Activated CD8-positive, alpha-beta memory T cell treated with anti-CD3 and anti-CD28 coated beads for 4 hours (primary cell): ENCODE measurements around the gene ARHGEF35.
"Not testable (repeated sequence)": the region's sequence is repeated elsewhere in the genome, so short reads cannot be mapped to it uniquely, and the experiment has no call there.

ENCODE experiments used
- DNase-seq, 2 donors: peaks; one replicate each; pipeline ENCODE4 v3.0.0-alpha.2; 2020; ENCODE audit warnings: low read depth in 2 of 2

The ARHGEF35 gene

DNA sequence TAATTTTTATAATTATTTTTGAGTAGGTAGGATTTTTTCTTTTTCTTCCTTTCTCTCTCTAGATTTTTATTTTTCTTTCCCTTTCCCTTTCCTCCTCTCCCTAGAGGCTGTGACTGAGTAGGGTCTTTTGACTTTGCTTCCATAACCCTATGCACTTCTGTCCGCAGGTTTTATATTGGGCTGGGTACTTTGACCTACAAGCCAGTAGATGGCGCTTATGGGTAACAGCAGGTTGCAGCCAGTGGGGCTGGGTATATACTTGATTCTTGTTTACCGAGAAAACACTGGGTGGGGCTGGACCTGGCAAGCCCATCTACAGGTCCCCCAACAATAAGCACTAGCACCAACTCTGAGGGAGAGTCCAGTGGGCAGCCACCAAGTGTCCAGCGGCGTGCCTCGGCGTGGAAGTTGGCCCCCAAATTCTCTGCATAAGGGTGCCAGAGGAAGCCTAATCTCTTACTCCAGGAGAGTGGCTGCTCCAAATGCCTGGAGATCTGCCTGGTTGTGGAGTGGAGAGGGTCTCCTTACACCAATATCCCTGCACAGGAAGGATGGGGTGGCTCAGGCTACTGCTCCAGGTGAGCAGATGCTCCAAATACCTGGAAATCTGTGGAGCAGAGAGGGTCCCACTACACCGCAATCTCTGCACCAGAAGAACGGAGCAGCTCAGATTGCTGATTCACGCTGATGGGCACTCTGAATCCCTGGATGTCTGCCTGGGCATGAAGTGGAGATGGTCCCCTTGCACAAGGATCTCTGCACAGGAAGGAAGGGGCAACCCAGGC is 17.1 kb downstream of the ARHGEF35 start:
- peak in 1 of 2 donors; percentile 6 for DNase-seq

DNA sequence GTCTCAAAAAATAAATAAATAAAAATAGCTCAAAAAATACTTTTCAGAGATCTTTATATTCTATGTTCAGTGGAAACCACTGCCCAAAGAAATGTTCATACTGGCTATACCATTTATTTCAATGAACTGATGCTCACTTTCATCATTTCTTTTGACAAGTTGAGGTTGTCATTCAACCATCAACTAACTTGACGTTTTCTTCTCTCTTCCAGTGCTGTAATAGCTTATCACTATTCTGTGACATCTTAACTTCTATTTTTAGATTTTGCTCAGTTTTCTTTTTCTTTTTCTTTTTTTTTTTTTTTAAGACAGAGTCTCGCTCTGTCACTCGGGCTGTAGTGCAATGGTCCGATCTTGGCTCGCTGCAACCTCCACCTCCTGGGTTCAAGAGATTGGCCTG is 21.0 kb downstream of the ARHGEF35 start:
- no peak for DNase-seq

DNA sequence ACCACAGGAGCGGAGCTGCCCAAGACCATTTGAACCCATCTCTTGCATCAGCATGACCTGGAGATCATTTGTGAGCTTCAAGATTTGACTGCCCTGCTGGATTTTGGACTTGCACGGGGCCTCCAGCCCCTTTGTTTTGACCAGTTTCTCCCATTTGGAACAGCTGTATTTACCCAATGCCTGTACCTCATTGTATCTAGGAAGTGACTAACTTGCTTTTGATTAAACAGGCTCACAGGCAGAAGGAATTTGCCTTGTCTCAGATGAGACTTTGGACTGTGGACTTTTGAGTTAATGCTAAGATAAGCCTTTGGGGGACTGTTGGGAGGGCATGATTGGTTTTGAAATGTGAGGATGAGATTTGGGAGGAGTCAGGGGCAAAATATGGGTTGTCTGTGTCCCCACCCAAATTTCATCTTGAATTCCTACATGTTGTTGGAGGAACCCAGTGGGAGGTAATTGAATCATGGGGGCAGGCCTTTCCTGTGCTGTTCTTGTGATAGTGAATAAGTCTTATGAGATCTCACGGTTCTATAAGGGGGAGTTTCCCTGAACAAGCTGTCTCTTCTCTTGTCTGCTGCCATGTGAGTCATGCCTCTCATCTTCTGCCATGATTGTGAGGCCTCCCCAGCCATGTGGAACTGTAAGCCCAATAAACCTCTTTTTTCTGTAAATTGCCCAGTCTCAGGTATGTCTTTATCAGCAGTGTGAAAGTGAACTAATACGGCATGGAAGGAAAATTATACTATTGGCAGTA is 23.9 kb downstream of the ARHGEF35 start:
- not testable (repeated sequence) for DNase-seq

DNA sequence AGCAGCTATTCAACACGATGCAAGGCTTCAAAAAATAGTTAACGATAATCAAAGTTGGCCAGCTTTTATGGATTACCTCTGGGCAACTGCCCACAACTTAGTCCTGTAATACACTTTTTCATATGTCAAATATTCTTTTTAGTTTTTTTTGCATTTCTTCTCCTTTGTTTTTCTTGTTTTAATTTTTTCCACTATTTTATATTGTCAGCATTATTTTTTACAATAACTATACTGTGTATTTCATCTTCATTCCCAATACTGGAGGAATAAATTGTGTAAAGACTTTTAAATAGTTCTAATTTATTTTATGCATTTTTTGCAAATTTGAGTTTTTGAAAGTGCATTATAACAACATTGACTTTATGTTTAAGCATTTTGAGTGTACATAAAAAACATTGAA is 30.8 kb downstream of the ARHGEF35 start:
- no peak for DNase-seq

DNA sequence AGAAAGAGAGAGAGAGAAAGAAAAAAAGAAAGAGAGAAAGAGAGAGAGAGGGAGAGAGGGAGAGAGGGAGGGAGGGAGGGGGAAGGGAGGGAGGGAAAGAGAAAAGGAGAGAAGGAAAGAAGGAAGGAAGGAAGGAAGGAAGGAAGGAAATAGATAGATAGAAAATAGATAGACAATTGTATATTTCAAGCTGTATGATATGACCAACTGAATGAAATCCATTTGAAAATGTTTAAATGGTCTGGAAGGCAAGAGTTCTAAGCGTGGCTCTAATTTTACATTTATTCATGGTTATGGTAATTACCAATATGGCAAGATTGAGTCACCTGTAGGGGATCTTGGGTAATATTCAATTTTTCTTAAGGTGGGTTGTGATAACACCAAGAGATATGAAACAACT is 36.8 kb downstream of the ARHGEF35 start:
- no peak for DNase-seq

DNA sequence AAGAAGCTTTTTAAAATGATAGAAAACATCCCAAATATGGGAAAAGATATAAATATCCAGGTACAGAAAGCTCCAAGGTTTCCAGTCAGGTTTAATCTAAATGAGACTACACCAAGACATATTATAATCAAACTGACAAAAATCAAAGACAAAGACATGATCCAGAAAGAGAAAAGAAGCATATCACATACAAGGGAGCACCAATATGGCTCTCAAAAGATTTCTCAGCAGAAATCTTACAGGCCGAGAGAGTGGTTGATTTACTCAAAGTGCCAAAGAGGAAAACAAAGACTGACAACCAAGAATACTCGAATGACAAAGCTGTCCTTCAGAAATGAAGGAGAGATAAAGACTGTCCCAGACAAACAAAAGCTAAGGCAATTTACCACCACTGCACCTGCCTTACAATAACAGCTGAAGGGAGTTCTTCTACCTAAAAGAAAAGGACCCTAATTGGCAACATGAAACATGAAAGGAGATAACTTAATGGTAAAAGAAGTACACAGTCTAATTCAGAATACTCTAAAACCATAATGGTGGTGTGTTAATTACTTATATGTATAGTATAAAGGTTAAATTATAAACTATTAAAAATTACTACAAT is 47.3 kb downstream of the ARHGEF35 start:
- no peak for DNase-seq

DNA sequence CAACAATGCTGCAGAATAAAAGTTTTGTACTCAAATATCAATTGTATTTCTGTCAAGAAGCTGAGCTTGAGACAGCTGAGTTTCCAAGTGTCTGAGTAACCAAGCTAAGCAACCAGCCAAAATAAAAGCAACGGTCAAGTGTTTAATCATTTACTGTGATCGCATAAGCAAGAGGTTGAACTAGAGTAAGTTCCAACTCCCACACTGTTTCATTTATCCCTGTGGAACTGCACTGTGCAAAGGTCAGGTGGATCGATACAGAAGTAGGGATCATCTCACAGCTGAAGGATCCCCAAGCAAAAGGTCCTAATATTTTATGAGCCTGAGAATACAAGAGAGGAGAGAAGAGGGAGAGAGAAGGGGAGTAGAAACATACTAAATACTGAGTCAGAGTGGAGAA is 51.2 kb downstream of the ARHGEF35 start:
- no peak for DNase-seq

DNA sequence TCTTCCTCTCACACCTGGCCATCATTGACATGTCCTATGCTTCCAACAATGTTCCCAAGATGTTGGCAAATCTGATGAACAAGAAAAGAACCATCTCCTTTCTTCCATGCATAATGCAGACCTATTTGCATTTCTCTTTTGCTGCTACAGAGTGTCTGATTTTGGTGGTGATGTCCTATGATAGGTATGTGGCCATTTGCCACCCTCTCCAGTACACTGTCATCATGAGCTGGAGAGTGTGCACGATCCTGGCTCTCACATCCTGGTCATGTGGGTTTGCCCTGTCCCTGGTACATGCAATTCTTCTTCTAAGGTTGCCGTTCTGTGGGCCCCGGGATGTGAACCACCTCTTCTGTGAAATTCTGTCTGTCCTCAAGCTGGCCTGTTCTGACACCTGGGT is 53.4 kb downstream of the ARHGEF35 start:
- no peak for DNase-seq

DNA sequence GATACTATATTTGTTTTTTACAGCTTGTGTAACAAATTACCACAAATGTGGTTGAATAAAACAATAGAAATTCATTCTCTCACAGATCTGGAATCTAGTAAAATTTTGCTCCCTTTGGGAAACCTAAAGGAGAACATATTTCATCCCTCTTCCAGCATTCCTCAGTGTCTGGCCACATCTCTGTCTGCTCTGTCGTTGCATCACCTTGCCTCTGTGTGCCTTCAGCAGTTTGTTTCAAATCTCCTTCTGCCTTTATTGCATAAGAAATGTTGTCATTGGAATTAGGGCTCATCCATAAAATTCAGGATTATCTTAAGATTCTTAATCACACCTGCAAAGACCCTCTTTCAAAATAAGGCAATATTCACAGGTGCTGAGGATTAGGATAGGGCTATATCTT is 58.1 kb downstream of the ARHGEF35 start:
- DNase-seq = no peak
